Stromal cell of bone marrow (primary cell): ENCODE results near the gene CELF4.

Experiments
- DNase-seq: peaks from one replicate; pipeline ENCODE4 v3.0.0-alpha.2; 2012; ENCODE audit warnings: low read depth

The CELF4 gene

DNA sequence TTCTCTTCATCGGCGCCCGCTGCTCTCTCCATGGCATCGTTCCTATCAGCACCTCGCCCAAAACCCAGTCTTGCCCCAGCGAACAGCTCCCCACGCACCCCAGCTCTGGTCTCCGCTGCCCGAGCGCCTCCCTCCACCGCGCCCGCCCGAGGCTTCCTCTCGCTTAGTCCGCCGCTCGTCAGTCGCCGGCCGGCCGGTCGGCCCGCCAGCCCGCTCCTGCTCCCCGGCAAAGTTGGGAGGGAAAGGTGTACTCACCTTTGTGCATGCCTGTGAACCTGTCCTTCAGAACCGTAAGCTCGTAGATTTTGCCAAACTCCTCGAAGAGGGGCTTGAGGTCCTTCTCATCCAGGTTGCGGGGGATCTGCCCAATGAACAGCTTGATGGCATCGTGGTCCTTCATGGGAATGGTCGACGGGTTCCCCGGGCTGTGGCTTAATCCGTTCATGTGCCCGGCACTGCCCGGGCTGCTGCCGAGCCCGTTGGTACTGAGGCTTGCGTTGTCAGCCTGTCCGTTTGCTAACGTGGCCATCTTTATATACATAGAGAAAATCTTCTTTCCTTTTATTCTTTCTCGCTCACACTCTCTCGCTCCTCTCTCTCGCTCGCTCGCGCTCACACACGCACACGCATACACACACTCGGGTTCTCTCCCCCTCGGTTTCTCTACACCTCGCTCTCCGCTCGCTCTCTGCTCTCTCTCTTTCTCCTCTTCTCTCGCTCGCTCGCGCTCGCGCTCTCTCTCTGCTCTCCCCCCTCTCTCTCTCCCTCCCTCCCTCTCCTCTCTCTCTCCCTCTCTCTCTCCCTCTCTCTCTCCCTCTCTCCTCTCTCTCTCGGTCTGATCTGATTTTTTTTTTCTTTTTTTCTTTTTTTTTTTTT, at the start of gene CELF4:
Gene CELF4 (minus strand): TSS at position 698 of the 876 bp plus-strand sequence.
- DNase-seq = no peak

DNA sequence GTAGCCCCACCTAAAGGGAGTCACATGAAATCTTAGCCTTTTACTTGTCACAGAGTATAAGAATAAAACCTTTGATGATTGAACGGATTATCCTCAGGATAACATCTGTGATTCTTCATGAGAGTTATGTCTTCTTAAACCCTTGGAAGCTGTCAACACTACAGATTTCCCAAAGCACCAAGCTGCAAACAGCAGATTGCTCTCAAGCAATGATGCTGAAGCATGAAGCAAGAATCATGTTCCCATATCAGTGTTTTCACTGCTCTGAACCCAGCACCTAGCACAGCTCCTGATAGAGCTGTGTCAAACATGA, 47.6 kb upstream of the CELF4 start:
- DNase-seq = no peak

DNA sequence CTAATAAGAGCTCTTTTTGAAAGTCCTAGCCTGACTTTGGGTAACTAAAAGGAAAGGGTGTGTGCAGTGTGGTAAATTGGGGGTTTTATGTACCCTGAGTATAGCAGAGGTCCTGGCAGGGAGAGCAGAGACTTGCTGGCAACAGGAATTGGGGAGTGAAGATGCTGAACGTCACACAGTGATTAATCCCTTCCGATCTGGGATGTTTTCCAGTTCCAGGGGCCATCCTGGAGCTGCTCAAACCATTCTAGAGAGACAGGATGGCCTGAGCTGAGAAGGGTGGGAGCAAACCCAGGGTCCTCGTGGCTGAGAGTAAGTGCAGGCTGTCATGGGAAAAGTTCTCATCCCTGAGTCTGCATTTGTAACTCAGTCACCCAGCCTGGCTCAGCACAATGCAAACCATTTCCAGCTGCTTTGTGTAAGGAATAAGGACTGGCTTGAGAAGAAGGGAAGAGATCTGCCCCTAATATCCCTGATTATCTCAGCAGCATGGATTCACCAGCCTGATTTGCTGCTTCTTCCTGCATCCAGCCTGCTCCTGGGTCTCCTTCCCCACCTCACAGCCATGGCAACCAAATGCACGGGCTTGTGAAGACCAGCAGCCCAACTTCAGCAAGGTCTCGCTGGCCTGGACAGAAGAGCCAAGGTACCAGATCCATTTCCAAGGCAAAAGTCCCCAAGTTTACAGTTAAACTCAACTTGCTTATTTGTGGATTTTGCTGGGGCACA, 47.1 kb upstream of the CELF4 start:
- no peak for DNase-seq

DNA sequence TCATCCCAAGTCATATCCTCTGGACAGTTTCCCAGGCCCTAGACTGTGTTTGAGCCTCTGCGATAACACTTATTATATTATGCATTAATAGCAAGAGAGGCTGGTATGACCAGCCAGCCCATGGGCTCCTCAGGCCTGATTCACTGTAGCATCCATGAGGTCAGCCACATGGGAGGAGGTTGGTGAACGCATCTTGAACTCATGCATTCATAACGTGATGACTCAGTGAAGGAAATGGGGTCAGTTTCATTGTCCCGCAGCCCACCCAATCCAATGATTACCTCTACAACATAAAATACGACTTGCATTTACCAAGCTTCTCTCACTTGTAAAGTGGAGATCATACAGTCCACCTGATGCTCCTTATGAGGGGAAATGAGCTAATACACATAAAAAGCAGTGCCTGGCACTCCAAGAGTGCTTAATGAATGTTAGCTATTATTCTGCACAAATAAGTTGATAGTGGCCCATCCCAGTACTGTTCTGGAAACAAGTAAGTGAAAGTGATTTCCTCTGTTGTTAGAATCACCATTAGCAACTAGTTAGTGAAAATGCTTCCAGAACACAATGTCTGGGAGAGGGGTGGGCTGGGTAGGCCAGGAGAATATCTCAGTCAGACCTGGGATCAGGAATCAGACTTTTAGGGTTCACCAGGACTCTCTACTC, 46.1 kb upstream of the CELF4 start:
- DNase-seq = no peak

DNA sequence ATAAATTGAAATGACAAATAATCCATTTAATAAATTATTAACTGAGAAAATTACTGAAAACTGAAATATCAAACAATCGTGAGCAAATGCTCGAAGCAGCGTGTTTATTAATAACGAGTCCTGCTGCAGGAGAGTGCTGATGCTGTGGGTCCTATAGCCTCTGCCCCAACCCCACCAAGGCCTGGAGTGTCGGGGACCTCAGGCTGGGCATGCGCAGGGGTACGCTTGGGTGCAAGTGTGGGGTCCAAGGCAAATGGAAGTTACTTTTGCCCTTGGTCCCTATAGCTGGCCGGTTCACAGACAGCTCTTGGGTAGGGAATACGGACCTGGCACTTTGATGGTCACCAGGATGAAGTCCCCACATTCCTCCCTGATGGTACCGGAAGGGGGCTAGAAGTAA, 43.3 kb upstream of the CELF4 start:
- no peak for DNase-seq

DNA sequence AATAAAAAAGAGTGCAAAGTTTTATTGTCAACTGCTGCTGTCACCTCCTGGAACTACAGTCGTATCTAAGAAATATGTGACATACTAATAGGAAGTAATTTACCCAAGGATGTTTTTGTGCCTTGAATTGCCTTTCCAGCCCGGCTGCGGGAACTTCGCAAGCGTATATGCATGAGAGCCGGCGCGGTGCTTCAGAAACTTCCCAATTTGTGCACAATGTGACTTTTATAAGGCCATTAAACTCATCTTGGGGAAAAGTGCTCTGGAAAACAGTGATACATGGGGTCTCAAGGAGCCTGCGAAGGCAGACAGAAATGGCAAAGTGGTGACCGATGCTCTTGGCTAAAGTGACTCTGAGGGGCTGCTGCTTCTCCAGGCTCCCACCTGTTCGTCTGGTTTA, 41.7 kb upstream of the CELF4 start:
- DNase-seq = no peak

DNA sequence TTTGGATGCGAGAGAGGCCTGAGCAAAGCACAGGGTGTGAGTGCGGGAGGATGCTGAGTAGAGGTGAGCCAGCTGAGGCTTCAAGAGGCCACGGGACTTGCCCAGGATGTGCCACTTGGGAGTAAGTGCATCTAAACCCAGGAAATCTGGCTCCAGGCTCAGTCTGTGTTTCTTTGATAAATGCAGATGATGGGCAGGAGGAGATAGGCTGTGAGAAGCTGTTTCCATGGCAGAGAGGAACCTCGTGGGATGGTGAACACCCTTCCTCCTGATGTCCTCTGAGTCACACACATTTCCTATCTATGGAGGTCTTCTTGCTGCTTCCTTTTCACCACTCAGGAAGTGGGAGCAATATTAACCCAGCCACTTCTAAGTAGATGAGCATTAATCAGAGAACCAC, 38.4 kb upstream of the CELF4 start:
- no peak for DNase-seq

DNA sequence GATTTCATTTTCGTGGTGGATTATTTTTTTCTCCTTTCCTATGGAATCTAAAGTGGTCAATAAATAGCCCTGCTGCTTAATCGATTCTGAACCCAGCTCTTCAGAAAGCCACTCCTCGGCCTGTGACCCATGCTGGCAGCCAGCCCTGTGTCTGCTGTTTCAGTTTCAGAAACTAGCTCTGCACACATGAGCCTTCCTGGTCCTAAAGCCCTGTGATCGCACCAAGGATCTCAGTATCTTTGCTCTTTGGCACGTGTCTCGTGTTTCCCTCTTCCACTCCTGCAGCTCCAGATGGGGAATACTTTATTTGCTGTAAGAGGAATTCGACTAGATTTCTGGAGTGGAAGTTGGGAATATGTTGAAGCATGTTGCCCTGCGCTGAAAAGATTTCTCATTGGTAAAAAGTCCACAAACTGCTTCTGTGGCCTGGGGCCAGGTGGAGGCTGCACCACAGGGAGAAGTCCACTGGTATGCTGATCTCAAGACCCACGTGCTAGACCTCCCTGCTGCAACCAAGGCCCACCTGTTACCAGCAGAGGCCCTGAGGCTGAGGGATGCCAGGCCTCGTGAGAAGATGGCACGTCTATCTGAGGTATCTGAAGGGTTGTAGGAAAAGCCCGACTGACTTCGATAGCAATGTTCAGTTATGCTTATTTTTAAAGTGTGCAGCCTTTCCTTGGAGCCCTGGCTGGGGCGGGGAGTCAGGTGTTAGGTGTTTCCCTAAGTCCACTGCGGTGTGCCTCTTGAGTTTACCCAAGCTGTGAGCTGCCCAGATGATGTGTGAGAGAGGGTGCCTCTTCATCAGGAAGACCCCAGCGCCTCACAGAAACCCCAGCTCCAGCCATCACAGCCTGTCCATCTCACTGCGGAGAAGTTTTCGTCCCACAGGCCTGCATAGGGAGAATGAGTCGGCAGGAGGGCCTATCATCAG, 33.6 kb upstream of the CELF4 start:
- no peak for DNase-seq

DNA sequence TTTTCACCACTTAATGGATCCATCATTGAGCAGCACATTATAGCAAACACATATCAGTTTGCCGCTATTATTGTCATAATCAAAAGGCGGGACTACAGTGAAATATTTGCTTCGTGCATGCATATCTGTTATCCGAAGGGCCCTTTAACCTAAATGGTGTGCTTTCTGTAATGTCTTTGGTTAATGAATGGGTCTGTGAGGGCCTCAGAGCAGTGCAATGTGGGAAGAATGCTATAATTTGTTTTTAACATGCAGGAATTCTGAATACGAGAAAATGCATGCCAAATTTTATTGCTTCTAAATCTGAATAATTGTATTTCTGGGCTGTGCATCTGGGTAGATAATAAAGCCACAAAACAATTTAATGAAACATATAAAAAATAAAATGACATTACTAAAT, 32.8 kb upstream of the CELF4 start:
- DNase-seq = no peak

DNA sequence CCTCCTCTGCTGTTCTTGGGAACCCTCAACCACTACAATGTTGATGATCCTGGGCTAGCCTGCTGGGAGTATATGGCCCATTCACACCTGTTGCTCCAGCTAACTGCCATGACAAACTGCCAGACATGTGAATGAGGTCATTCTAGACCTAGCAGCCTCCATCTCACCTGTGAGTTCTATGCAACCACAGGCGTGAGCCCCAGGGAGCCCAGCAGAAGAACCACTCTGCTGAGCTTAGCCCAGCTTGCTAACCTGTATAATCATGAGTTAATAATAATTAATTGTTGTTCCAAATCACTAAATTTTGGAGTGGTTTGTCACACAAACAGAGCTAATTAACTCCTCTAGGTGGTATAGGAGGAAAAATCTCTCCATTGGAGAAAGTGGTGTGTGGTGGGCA, 24.7 kb upstream of the CELF4 start:
- no peak for DNase-seq

DNA sequence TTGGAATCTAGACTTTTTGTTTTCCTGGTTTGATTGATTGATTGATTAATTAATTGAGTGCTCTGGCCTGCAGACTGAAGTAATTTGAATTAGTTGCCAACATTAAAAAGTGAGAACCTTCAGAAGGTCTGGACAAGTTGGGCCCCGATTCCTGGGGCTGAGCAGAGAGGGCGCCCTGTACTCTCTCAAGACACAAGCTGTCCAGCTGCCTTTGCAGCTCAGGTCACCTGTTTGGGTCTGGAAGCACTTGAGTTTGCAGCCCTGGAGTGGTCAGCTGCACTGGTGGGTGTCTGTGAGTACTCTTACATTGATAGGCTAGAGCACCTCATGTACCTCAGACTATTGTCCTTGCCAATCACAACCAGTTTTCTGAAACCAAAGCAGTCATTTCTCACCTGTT, 22.7 kb upstream of the CELF4 start:
- no peak for DNase-seq

DNA sequence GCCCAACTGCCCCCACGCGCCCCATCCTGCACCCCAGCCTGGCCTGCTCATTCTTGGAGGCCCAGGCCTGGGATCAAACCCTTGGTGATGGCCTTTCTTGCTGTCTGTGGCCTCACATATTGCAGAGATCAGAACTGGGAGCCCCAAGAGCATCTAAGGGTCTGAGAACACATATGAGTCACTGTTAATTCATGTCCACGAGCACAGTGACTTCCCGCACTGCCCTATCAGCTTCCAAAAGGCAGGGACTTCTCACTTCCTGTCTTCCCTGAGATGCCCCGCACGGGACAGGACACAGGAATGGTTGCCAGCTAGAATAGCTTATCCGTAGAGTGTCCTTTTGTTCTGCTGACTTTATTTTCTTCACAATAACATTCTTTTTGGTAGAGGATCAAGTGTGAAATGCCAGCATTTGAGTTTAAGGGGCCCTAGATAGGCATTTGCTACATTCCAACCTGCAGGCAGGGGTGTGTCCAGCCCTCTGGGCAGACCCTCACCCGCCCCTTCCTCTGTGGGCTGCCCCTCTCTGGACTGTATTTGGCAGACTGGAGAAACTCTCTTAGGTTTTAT, 21.1 kb upstream of the CELF4 start:
- no peak for DNase-seq

DNA sequence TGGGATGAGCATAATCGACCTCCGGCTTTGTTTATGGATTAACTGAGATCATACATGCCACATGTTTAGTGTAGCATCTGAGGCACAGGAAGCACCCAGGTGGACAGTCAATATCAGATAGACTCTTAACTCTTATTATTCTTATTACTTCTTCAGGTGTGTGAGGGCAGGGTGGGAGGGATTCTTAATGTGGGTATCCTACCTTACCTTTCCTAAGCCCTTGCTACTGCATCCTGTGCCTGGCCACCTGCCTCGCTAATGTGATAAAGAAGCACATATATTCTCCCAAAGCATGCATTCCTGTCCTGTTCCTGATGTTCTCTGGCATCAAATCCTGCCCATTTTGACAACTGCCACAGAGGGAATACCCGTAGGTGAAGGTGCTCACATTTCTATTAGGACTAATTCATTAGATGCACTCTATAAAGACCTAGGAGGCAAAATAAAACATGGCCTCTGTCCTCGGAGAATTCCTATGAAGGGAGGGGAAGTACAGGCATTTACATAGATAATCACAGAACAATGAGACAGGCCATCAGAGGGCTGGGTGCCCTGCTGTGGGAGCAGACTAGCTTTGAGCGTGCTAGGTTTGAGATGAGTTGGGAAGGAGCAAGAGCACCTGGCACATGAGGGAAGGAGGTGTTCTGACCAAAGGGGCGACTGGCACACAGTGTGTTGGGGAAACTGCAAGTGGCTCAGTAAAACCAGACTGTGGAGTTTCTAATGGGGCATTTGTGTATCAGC, 19.5 kb upstream of the CELF4 start:
- DNase-seq = no peak

DNA sequence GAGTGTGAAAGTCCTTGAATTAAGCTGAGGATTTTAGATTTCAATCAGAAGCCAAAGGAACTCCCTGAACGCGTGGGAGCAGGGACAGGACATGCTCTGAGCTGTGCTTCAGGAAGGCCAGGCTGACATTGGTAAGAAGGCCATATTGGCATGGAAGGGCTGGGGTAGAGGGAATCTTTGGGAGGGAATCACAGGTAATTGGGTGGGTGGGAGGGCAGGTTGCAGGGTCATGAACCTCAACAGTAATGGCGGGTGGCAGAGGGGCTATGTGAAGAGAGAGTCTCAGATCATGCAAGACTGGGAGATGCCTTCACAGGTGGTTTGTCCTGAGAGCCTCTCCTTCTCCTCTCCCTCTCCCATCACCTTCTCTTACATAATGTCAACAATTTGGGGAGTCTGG, 18.6 kb upstream of the CELF4 start:
- DNase-seq = no peak

DNA sequence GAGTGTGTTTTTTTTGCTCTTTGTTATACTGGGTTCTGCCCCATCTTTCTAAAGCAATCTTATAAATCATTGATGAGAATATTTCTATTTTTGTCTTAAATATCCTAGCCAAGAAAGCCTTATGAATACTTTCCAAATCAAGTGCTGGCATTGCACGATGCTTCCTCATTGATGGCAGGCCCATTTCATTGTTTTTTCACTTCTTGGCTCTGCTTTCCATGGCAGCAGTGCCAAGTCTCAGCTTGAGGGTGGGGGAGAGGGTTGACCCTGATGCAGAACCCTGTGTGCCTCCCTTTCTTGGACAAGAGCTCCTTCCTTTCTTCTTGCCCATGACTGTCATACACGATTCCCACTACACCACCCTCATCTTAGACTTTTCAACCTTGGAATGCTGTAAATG, 16.7 kb upstream of the CELF4 start:
- DNase-seq = no peak

DNA sequence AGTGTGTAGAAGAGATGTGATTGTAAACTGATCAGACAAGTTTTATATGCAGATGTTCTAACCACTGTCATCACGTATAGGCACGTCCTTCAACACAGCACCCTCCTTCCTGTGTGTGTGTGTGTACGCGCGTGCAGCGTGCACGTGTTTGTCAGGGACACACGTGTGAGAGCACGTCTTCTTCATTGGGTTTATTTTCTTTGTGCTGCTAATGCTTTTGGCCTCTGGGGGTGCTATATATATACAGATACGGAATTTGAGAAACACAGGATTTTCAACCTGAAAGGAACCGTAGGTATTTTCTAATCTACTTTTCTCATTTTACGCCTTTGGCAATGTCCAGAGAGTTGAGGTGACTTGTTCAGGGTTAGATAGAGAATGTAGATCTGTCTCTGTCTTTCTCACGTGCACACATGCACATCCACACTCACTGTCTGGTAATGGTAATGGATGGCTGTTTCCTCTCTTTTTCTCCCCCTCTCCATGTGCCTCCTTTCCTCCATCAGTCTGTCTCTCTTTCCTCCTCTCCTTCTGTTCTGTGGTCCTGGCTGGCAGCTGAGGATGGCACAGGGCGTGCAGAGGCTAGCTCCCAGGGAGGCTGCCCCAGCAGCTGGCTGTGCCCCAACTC, 13.4 kb upstream of the CELF4 start:
- no peak for DNase-seq

DNA sequence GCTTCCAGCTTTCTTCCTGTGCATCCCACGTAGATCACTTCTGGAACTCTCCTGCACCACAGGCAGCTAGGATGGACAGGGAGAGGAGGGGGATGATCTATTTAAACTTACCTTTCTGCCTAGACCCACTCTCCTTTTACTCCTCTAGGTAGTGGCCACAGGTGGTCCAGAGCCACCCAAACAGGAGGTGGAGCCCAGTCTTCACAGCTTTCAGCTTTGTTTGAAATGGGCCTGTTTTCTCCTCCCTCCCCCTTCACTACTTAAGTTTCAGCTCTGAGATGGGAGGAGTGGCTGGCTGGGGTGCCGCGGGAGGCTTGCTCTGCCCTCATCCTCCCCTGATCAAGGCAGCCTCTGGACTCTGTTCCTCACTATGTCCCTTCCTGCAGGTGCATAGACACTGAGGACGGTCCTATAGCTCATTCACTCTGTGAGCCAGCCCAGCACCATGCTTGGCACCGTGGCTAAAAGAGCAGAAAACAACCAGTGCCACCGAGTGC, 12.6 kb upstream of the CELF4 start:
- no peak for DNase-seq

DNA sequence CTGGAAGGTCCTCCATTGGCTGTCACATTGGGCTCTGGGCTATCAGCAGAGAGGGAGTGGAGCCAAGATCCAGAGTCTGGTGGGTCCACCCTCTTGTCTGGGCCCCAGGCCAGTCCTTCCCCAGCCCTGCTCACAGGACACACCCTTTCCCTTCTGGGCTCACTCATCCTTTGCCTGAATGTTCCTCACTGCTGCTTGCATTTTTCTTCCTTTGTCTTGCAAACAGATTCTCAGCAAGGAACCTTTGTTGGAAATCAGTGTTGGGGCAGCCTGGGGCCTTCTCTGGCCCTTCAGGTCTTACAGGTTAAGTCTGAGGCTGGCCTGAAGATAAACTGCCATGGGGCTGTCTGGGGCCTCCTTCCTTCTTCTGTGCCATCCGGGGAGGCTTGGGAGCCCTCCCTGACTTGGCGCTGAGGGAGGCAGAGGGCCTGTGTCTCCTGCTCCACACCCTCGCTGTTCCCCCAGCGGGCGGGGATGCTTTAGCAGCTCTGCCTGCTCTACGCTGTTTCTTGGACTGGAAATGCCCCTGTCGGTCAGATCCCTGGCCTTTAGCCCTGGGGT, 11.5 kb upstream of the CELF4 start:
- no peak for DNase-seq

DNA sequence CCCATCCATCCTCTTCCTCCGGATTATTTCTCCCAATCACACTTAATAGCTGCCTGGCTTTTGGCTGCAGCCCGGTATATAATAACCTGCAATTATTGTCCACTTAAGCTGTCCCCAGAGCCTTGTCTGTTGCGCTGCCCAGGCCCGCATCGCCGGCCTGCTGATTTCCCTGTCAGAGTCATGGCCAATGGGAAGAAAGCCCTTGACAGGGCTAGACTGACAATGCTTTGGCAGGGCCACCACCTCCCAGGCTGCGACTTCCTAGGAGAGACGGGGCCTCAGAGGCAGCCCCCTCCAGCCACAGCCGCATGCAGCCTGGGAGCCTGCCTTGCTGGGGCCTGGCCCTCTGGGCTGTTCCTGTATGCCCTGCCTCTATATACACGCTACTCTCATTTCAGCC, 10.0 kb upstream of the CELF4 start:
- DNase-seq = no peak

DNA sequence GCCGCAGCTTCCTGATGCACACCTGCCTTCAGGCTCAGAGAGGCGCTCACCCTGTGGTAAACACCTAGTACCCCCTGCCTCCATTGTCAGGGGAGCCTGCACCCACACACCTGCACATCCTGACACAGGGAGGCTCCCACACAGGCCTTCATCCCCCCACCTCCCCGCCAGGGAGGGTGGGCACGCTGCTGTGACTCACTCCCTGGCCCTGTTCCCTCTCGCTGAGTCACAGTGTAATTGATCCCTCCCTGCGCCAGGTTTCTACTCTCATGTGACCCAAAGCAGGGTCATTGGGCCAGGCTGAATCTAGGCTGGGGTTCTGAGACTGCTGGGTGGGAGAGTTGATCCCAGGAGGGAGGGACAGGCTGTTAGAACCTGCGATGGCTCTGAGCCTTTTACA, 8.5 kb upstream of the CELF4 start:
- DNase-seq = no peak
